Cerebellar nuclear complex (tissue), 1 donor: Measurements from ENCODE around the gene COPS9.
A peak's percentile ranks its signal among the peaks of the same experiment; 100 is the strongest.

Experiments used
- DNase-seq, 2 experiments: peaks; one replicate each; lab custom pipeline; 2025; lab: John Stamatoyannopoulos, UW

The COPS9 gene

GRCh38 chr2:240166191-240166590 lies 30.1 kb upstream of the COPS9 start:
- no peak for DNase-seq

GRCh38 chr2:240165661-240166060 lies 29.6 kb upstream of the COPS9 start:
- no peak for DNase-seq

GRCh38 chr2:240165034-240165433 lies 28.9 kb upstream of the COPS9 start:
- DNase-seq: no peak

DNA sequence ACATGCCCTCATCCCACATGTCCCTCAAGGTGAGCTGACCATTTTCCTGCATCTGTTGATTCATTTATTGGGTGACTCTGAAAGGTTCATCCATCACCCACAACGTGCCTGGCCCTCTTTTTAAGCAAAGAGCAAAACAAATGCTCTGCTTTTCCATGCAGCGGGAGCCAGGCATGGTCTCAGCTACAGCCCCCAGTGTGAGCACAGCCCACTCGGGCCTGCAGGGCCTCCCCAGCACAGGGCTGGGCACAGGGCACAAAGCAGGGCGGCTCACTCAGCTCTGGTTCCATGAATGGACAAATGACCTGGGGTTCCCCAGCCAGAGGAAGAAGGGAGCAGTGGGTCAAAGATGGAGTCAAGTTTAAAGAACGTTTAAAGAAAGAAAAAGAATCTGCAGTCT lies 28.5 kb upstream of the COPS9 start:
- no peak for DNase-seq

DNA sequence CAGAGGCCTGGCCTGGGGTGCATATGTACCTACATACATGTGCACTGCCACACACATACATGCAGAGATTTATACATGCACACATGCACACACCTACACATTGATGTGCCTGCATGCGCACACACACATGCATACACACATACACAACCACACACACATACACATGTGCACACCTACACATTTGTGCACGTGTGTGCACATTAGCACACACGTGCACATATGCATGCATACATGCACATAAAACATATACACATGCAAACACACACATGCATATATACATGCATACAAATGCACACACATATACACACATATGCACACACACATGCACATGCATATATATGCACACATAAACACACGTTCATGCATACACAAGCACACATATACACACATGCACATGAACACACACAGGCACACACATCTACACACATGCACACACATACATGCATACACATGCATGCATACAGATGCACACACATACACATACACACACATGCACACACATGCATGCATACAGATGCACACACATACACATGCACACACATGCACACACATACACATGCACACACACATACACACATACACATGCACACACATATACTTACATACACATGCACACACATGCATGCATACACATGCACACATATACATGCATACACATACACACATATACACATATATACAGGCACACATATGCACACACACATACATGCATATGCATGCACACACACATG lies 27.9 kb upstream of the COPS9 start:
- no peak for DNase-seq

DNA sequence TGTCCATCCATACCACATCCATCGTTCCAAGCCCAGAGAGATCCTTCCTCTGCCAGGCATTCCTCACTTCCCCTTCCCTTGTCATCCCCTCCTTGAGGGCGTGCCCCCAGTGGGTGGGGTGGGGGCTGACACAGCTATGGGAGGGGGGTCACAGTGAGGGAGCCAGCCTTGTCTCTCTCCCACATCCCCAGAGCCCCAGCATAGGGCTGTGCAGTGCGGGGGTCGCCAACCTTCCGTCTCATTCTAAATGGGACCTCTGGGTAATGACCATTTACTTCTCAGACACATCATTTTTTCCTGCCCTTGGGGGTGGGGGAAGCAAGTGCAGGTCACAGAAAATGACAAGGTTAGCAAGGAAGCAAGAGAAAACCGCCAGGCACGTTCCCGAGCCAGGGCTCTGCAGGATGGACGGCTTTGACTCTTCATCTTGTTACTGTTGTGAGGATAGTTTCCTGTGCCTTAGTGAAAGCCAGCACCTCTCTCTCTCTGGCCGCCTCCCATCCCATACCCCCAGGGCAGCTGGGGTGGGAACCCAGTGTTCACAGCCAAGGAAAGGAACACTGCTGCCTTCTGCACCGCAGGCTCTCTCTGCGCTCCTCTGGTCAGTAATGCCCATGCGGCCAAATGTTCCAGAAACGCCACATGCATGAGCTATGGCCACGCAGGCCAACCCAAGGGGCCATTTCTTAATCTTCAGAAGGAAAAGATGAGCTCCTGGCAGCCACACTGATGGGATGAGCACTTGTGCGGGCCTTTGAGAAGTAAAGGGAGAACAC lies 27.0 kb upstream of the COPS9 start:
- DNase-seq: no peak

GRCh38 chr2:240162531-240162930 lies 26.4 kb upstream of the COPS9 start:
- no peak for DNase-seq

DNA sequence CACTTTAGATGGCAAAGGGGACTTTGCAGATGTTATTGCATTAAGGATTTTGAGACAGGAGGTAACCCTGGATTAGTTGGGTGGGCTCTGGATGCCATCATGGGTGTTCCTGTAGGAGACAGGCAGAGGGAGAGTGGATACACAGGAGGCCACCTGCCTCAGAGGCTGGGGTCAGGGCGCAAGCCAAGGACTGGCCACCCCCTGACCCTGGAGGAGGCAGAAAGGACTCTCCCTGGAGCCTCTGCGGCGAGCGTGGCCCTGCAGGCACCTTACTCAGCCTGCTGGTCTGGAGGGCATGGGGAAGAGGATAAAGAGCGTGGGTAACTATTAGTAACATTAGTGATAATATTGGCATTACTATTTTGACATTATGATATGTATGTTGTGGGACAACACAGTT lies 25.9 kb upstream of the COPS9 start:
- DNase-seq: no peak

- no peak for DNase-seq
These were observed 25.1 kb upstream of the COPS9 start for GRCh38 chr2:240161087-240161750.

- DNase-seq: no peak
These were observed 24.4 kb upstream of the COPS9 start for GRCh38 chr2:240160291-240161086.

DNA sequence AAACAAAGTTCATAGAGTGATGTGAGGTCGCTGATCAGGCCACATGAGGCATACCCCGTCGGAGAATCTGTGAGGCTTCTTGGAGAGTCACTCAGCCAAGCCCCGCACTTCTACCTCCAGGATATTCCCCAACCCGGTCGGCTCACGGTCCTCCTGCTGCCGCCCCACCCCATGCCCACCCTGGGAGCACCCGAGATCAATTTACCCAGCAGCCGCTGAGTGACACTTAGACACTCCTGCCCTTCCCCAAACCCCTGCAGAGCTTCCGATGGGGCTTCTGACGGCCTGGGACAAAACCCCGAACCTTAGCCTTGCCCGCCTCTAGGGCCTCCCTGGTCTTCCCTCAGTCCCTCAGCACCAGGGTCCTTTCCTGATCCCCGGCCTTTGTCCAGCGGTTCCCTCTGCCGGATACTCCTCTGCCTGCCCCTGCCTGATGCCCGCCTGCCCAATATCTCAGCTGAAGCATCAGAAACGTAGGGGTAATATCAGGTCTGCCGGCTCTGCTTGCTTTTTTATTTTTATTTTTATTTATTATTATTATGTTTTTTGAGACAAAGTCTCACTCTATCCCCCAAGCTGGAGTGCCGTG lies 23.2 kb upstream of the COPS9 start:
- DNase-seq: no peak

DNA sequence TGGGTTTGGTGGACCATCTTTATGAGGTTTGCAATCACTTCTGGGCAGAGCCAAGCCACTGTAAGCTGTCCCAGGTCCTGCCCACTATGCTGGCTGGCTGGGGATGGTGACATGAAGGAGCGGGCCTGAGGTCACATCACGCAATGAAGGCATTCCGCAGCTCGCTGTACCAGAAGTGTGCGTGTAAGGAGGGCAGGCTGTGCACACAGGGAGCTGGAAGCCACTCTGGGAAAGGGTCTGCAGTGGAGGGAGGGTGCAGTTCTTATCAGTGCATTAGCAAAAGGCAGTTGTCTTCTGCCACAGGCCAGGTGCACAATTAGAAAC lies 21.0 kb upstream of the COPS9 start:
- no peak for DNase-seq

DNA sequence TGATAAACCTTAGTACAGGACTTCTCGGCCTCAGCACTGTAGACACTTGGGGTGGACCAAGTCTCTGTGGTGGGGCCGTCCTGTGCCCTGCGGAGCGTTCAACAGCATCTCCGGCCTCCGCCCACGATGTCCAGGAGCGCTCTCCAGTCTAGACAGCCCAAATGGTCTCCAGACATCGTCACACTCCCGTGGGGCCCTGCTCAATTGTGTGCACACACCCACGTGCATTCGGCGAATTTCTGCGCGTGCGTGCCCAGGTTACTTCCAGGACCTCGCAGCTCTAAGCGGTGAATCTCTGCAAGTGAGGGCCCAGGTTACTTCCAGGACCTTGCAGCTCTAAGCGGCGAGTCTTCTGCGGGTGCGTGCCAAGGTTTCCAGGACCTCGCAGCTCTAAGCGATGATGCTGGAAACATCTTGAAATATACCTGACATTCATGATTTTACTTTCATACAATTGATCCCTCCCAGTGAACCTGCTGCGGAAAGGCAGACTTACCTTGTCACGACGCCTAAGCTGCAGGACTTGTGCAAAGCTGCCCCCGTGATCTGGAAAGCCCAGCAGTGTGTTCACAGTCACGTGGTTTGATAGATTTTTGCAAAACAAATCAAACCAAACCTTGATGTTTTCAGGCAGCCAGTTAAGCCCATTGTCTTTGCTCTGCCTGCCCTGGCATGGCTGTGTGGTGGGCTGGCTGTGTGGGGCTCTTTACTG lies 20.5 kb upstream of the COPS9 start:
- no peak for DNase-seq

DNA sequence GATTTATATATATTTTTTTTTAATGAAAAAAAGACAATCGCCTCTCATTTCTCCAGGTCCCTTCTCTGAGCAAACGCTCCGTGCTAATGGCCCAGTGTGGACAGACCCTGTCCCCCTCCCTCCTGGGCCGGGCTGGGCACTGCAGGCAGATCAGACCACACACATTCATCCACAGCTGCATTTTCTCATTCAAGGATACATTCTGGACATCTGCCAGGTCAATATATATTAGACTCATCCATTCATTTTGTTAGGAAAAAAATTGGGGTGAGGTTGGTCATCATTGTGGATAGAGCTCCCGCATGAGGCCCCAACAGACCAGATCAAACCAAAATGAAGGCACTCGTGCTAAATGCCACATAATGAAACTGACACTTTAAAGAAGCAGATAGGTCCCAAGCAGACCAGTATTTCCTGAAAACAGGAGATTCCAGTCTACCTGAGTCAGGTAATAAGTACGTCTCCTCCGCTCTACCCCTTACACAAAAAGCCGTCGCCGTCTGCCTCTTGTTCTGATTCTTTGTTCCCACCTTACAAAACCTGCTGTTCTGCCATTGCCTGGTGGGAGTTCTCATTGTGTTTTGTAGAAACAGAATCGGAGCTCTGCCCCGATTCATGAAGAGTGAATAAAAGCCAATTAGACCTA lies 19.8 kb upstream of the COPS9 start:
- DNase-seq: no peak

GRCh38 chr2:240155048-240155744 lies 19.1 kb upstream of the COPS9 start:
- DNase-seq: no peak

GRCh38 chr2:240154606-240155005 lies 18.5 kb upstream of the COPS9 start:
- no peak for DNase-seq

- no peak for DNase-seq
These were observed 17.3 kb upstream of the COPS9 start for GRCh38 chr2:240153418-240153817.

GRCh38 chr2:240151477-240152031 lies 15.4 kb upstream of the COPS9 start:
- DNase-seq: no peak

DNA sequence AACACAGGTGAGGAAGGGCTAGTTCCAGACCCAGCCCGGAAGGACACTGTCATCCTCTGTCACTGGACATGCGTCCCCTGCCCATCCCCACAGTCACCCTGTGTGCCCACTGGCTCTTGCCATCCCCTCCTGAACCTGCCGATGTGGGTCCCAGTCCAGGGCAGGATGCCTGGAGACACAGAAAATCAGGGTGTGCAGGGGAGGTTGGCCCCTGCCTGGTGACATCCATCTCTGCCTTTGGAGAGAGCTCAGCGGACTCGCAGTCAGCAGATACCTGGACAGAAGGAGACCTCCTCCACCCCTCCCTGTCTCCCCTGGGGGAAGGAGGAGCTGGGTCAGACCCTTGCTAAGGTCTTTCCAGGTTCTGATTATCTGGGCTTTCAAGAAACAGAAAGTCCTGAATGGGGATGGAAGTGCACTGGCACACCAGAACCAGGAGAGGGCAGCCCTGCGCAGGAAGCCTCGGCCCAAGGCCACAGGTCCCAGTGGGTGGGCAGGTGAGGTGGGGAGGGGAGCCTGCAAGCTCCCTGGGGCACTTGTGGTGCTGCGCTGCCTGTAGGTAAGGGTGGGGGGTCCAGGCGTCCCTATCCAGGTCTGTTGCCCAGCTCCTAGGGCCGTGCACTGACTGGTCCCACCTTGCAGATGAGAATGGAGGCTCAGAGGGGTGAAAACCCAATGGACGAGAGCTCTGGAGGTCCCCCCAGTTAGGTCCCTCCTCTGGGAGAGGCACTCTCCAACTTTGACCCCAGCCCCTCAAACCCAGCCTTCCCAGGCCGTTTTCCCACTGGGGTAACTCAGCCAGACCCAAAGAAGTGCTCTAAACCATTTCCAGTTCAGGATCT lies 14.1 kb upstream of the COPS9 start:
- DNase-seq: peak in 1 of 2 experiments; percentile 5
